Measurements from ENCODE around the gene PROCA1.

The PROCA1 gene

DNA sequence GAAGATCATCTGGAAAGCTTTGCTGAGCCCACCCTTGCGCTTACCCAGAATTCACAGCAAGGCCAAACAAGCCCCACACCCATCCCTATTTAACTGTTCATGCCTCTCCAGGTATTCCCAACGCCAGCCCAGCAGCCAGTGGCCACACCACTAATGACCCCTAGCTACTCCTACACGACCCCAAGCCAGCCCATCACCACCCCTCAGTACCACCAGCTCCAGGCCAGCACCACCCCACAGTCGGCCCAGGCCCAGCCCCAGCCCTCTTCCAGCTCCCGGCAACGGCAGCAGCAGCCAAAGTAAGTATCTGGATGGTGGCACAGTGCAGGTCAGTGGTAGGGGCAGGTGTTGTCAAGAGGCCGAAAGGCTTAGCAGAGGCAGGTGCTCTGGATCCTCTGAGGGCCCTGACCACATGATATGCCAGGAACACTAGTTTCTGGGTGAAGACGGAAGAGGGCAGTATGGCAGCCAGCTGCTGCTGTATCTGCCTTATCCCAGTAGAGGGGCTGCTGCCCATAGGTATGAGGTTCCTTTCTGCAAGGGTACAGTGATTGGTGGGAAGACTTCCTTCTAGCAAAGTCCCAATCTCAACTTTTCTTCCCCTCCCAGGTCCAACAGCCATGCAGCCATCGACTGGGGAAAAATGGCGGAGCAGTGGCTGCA, 10.7 kb downstream of the PROCA1 start:
- Histone ChIP-seq H3K4me3 (ENCODE audit: low read depth, low read length) (no peak overlapping the region), H3K27ac (no peak overlapping the region), H3K27me3 (ENCODE audit: insufficient read depth, low read depth, severe bottlenecking) (no peaks in the 10 kb centered on the region), H3K36me3 (peaks cover 100% of the 10 kb centered on the region), H3K9me3 (ENCODE audit: severe bottlenecking) (no peaks in the 10 kb centered on the region)
- DNase-seq = no peak
- TF ChIP-seq, protein P1, sequence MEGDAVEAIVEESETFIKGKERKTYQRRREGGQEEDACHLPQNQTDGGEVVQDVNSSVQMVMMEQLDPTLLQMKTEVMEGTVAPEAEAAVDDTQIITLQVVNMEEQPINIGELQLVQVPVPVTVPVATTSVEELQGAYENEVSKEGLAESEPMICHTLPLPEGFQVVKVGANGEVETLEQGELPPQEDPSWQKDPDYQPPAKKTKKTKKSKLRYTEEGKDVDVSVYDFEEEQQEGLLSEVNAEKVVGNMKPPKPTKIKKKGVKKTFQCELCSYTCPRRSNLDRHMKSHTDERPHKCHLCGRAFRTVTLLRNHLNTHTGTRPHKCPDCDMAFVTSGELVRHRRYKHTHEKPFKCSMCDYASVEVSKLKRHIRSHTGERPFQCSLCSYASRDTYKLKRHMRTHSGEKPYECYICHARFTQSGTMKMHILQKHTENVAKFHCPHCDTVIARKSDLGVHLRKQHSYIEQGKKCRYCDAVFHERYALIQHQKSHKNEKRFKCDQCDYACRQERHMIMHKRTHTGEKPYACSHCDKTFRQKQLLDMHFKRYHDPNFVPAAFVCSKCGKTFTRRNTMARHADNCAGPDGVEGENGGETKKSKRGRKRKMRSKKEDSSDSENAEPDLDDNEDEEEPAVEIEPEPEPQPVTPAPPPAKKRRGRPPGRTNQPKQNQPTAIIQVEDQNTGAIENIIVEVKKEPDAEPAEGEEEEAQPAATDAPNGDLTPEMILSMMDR (IDR thresholded peaks at IDR 0.05; ENCODE audit: low read depth, low read length) = no peak

DNA sequence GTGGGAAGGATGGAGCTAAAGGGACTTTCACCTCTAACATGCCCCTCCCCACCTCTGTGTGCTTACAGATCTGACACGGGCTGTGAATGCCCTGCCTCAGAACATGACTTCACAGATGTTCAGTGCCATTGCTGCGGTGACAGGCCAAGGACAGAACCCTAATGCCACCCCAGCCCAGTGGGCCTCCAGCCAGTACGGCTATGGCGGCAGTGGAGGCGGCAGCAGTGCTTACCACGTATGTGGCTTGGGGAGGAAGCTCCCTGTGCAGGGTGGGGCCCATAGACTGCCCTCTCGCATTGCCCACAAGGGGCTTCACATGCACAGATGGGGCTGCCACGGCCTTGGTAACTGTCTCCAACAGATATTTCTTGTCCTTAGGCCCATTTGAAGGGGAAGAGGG, 11.4 kb downstream of the PROCA1 start:
- no peaks in the 10 kb centered on the region for H3K9me3 ChIP-seq (ENCODE audit: severe bottlenecking)
- H3K36me3 ChIP-seq = peaks cover 100% of the 10 kb centered on the region
- H3K27me3 ChIP-seq (ENCODE audit: insufficient read depth, low read depth, severe bottlenecking) = no peaks in the 10 kb centered on the region
- TF ChIP-seq, protein P1 (IDR thresholded peaks at IDR 0.05; ENCODE audit: low read depth, low read length) = no peak
- no peak for DNase-seq
- no peak overlapping the region for H3K27ac ChIP-seq
- no peak overlapping the region for H3K4me3 ChIP-seq (ENCODE audit: low read depth, low read length)

DNA sequence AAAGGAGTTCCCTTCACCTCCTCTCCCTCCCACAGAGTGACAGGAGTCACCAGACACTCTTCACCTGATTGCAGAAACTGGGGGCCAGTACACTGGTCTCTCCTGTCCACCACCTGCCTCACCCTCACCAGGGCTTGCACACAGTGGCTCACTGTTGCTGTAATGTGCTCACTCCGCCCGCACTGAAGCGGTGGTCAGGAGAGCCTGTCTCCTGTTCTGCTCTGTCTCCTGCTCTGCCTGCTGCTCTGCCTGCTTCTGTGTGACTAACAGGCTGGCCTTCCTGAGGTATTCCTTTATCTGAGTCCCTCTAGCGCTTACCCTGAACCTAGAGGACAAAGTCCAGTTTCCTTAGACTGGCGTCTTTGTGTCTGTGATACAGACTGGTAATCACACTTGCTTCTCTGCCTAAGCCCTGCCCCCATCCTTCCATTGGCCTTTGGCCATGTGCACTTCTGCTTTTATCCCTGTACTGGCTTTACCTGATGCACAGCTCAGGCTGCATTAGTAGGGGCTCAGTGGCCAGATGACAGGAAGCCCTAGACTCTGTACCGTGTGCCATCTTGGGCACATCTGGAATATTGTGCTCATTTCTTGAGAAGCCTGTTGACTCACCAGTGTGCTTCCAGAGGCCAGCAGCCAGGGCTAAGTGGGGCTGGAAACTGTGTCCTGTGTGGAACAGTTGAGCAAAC, 13.3 kb downstream of the PROCA1 start:
- Histone ChIP-seq H3K27me3 (ENCODE audit: insufficient read depth, low read depth, severe bottlenecking) (no peaks in the 10 kb centered on the region), H3K4me3 (ENCODE audit: low read depth, low read length) (no peak overlapping the region), H3K27ac (peak overlapping the region; percentile 86), H3K36me3 (peaks cover 100% of the 10 kb centered on the region), H3K9me3 (ENCODE audit: severe bottlenecking) (no peaks in the 10 kb centered on the region)
- TF ChIP-seq, protein P1 (IDR thresholded peaks at IDR 0.05; ENCODE audit: low read depth, low read length) = no peak
- DNase-seq = peak; percentile 79

DNA sequence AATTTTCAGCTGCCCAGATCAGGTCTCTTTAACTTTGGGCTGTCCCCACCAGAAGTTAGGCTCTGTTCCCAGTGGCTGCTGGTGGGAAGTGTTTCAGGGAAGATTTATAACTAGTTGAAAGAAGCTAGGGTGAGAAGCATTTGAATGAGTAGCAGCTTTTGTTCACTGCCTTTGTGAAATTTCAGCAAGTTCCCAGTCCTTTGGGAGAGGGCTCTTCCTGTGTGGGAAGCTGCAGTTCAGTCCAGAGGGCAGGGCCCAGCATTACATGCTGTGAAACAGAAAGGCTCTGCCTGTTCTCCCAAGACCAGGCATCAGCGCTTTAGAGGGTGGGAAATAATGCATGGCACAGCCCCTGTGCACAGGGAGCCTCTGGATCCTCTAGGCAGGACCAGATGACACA, 17.8 kb downstream of the PROCA1 start:
- no peak for DNase-seq
- Histone ChIP-seq H3K27me3 (ENCODE audit: insufficient read depth, low read depth, severe bottlenecking) (no peaks in the 10 kb centered on the region), H3K36me3 (peaks cover 97% of the 10 kb centered on the region), H3K4me3 (ENCODE audit: low read depth, low read length) (no peak overlapping the region), H3K27ac (no peak overlapping the region), H3K9me3 (ENCODE audit: severe bottlenecking) (no peaks in the 10 kb centered on the region)
- TF ChIP-seq, protein P1 (IDR thresholded peaks at IDR 0.05; ENCODE audit: low read depth, low read length) = no peak

DNA sequence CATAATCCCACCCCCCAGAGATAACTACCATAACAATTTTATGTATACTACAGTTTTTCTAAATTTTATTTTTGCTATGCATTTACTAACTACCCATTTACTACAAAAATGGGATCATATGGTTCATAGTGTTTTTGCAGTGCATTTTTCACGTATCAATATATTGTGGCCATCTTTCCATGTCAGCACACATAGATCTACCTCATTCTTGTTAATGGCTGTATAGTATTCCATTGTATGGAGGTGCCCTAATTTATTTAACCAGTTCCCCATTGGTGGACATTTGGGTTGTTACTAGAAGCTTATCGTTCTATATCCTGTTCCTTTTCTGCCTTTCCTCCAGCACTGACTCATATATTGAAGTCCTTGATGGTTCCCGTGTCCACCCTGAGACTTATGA, 22.7 kb downstream of the PROCA1 start:
- no peak for DNase-seq
- Histone ChIP-seq H3K9me3 (ENCODE audit: severe bottlenecking) (no peaks in the 10 kb centered on the region), H3K27ac (no peak overlapping the region), H3K36me3 (peaks cover 93% of the 10 kb centered on the region), H3K4me3 (ENCODE audit: low read depth, low read length) (no peak overlapping the region), H3K27me3 (ENCODE audit: insufficient read depth, low read depth, severe bottlenecking) (no peaks in the 10 kb centered on the region)
- TF ChIP-seq, protein P1 (IDR thresholded peaks at IDR 0.05; ENCODE audit: low read depth, low read length) = no peak

Data from WERI-Rb-1 (cell line).